ENCODE results near the gene FAM163B.
A peak's percentile ranks its signal among the peaks of the same experiment; 100 is the strongest.

The FAM163B gene

DNA sequence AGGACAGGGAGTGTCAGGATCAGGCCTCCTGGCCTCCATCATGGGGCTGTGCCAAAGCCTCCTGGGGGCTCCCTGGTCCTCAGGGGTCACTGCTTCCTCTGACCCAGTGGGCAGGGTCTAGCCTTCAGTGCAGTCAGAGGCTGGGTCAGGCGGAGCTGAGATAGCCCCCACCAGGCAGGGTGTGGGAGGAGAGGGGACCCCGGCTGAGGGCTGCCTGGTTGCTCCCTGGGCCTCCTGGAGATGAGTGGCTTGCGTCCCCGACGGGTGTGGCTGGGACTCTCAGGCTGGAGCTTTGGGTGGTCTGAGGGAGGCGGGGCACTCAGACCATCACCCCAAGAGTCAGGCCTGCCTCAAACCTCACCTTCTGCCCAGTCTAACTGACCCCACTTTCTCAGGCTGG, 21.7 kb downstream of the FAM163B start:
- DNase-seq (ENCODE audit: low read depth, low spot score) = no peak
- no peak overlapping the region for H3K4me3 ChIP-seq (ENCODE audit: low read length)

DNA sequence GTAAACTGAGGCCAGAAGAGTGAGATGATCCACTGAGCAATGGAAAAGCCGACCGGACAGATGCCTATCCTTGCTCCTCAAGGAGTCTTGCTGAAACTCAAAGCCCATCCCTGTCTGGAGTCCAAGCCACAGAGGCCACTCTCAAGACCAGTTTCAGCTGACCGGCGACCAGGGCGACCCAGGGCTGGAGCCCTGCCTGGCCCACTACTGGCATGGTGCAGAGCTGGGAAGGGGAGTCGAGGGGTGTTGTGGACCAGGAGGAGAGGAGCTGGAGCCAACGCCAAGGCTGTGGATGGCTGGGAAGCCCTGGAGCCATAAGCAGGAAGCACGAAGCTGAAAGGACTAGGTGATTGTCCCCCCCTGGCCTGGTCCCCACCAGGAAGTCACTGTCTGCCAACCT, 22.1 kb downstream of the FAM163B start:
- no peak overlapping the region for H3K4me3 ChIP-seq (ENCODE audit: low read length)
- no peak for DNase-seq (ENCODE audit: low read depth, low spot score)

- no peak for DNase-seq (ENCODE audit: low read depth, low spot score)
- H3K4me3 ChIP-seq (ENCODE audit: low read length) = no peak overlapping the region
Observed at GRCh38 chr9:133585481-133586351, 23.5 kb downstream of the FAM163B start.

- H3K4me3 ChIP-seq (ENCODE audit: low read length) = no peak overlapping the region; the same call in none of the 2 replicates
- DNase-seq (ENCODE audit: low read depth, low spot score) = peak; percentile 73
Observed at GRCh38 chr9:133584559-133585476, 24.4 kb downstream of the FAM163B start.

DNA sequence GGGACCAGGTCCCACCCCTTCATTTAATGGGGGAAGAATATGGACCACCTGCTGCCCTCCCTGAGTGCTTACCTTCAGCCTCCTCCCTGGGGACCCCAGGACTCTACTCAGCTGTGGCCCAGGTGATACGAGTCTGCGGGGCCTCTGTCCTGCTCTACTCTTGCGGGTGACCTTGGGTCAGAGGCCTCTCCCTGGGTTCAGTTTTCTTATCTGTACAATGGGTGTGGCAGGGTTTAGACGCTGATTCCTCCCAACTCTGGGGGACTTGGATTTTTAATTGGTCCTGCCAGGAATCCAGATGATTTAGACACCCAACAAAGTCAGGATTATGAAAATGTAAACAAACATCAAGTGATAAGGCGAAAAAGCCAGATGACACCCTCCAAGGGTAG, 25.0 kb downstream of the FAM163B start:
- H3K4me3 ChIP-seq (ENCODE audit: low read length) = no peak overlapping the region
- no peak for DNase-seq (ENCODE audit: low read depth, low spot score)

- H3K4me3 ChIP-seq (ENCODE audit: low read length) = no peak overlapping the region
- no peak for DNase-seq (ENCODE audit: low read depth, low spot score)
Observed at GRCh38 chr9:133583586-133583985, 25.6 kb downstream of the FAM163B start.

DNA sequence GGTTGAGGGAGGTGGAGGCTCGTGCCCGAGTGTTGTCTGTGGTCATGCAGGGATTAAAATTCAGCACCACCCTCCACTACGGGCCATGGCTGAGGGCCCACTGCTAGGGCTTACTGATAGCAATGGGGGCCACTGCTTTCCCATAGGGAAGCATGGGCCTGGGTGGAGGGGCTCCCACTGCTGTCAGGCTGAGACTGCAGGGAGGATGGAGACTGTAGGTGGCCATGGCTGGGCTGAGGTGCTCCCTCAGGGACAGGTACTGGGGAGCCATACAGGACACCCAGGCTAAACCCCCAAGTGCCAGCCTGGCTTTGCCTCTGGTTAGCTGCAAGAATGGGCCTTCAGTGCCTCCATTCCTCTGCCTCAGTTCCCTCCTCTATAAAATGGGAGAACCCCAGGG, 26.1 kb downstream of the FAM163B start:
- DNase-seq (ENCODE audit: low read depth, low spot score) = no peak
- no peak overlapping the region for H3K4me3 ChIP-seq (ENCODE audit: low read length)

- no peak for DNase-seq (ENCODE audit: low read depth, low spot score)
- H3K4me3 ChIP-seq (ENCODE audit: low read length) = no peak overlapping the region
Observed at GRCh38 chr9:133582501-133583045, 26.6 kb downstream of the FAM163B start.

DNA sequence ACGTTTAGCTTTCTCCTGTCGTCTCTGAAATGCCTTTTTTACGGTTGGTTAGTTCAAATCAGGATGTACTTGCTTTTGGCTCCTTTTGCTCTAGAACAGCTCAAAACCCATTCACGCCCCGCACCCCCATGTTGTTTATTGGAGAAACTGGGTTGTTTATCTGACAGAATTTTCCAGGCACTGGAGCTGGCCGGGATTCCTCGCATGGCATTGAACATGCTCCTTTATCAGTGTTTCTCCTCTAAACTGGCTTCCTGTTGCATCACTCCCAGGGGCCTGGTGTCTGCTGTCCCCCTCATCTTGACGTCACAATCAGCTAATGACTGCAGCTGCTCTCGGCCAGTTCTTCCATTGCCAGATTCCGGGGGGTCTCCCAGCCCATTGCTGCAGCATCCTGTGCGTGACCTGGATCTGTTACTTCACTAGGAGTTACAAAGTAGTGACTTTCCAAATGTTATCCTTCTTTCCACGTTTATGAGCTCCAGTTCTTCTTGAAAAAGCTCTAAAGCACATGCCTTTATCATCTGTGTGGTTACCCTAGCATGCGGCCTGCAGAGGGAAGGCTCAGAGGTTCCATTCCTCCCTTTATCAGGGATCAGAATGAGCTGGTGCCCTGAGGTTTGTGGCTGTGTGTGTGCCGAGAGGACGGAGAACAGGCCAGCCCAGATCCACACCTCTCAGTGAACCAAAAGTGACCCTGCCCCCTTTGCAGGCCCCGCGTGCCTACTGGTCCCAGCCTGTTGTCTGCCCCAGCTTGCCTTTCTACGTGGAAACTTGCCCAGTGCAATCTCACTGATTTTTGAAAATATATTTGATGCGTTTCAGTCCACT, 27.5 kb downstream of the FAM163B start:
- DNase-seq (ENCODE audit: low read depth, low spot score) = no peak

DNA sequence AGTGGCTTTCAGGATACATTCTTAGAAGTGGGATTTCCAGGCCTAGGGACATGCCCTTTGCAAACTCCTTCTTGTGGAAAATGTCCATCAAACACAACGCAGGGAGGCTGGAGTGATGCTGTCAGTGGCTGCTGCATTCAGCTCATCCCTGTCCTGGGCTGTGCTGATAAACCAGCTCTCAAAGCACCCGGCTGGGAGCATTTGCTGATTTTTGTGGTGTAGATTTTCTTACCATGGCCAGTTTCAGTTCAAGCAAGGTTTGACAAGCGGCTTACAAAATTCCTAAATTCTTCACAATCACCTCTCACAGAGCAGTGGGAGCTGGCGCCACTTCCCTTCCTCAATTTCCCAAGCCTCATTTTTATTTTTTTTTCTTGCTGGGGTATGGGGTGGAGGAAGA, 28.2 kb downstream of the FAM163B start:
- H3K4me3 ChIP-seq (ENCODE audit: low read length) = no peak overlapping the region
- DNase-seq (ENCODE audit: low read depth, low spot score) = no peak

More for the DNA sequence above, 27.5 kb downstream of the FAM163B start:
- H3K4me3 ChIP-seq (ENCODE audit: low read length) = no peak overlapping the region

- no peak for DNase-seq (ENCODE audit: low read depth, low spot score)
Observed at GRCh38 chr9:133580419-133580738, 28.8 kb downstream of the FAM163B start.

DNA sequence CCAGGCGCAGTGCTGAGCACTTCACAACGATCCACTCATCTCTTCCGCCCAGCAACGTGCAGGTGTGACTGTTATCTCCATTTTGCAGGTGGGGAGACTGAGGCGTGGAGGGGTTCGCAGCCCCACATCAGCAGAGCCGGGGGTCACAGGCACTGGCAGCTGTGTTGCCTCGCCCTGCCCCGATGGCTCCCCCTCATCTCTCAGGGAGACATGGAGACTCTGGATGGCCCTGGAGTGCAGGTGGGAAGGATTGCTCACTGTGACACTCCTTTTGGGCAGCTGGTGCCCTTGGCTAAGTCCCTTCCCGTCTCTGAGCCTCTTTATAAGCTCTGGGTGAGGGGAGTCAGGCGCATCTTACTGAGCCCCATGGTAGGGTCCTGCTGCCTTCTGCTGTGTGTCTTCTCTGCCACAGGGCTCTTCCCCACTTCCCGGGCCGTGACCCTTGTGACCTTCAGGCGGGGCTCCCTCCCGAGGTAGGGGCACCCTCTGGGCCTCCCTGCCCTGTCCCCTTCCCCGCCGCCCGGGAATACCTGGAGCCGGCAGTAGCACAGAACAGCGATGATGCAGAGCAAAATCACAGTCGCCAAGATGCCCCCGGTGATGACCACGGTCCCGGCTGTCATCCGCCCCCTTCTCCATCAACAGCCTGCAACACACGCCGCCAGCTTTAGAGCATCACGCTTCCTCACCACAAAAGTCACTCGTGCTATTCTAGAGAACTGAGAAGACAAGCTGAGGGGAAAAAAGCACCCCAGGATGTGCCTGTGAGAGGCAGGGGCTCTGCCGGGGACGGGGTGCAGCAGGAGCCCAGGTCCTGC, 29.4 kb downstream of the FAM163B start:
- no peak overlapping the region for H3K4me3 ChIP-seq (ENCODE audit: low read length)
- no peak for DNase-seq (ENCODE audit: low read depth, low spot score)

More at GRCh38 chr9:133580419-133580738, 28.8 kb downstream of the FAM163B start:
- H3K4me3 ChIP-seq (ENCODE audit: low read length) = no peak overlapping the region

- no peak overlapping the region for H3K4me3 ChIP-seq (ENCODE audit: low read length)
- DNase-seq (ENCODE audit: low read depth, low spot score) = no peak
Observed at GRCh38 chr9:133578524-133579441, 30.4 kb downstream of the FAM163B start.

DNA sequence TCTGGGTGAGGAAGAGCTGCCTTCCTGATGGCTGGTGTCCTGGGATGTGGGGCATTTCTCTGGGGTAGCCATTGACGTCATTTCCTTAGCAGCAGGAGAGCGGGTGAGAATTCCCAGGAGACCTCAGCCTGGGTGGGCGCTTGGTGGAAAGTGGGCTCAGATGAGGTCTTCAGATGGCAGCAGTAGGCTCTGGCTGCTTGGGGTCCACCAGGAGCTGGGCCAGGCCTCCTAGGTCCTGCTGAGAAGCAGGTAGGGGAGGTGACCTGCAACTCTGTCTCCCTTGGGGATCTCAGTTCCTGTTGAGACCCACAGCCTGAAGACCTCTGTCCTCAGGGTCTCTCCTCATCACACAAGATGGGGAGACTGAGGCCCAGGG, 31.5 kb downstream of the FAM163B start:
- no peak overlapping the region for H3K4me3 ChIP-seq (ENCODE audit: low read length)

DNA sequence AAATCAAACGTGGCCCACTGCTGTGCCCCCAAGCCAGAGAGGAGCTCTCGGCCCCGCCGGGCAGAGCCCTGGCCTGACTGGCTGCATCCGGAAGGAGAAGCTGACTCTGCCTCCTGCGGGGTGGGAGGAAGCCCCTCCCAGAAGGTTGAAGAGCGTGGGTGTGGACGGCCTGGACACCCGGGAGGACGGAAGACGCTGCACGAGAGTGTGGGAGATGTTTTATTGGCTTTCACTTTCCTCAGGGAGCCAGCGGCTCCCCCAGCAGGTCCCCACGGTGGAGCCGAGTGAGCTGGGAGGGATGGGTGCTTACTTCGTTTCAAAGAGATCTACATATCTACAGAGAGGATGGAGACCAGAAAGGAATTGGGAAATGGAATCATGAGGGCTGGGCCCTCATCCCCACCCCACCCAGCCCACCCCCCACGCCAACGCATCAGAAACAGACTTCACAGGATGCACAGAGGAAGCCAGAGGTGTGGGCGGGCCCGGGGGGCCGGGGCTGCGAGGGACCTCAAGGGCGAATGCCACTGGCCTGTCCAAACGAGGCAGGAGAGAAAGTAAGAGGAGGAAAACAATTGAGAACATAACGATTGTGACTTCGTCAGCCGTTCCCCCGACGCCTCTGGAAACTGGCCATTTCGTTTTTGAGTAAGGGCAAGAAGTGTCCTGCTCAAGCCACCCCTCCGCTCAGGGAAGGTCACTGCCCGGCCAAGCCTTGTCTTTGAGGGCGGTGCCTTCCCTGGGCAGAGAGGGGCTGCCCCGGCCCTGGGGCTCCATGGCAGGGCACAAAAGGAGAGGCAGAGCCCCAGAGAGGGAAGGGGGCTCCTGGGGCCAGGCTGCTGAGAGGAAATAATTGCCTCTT, 32.1 kb downstream of the FAM163B start:
- no peak for DNase-seq (ENCODE audit: low read depth, low spot score)
- H3K4me3 ChIP-seq (ENCODE audit: low read length) = no peak overlapping the region

More for the DNA sequence above, 31.5 kb downstream of the FAM163B start:
- DNase-seq (ENCODE audit: low read depth, low spot score) = no peak

All from Jurkat, Clone E6-1 (cell line).